GM12872 (cell line): Measurements from ENCODE around the gene CPNE8.

Source experiments
- TF ChIP-seq, protein P1 (sequence below): IDR thresholded peaks from 3 replicates; pipeline ENCODE4 v1.5.1; 2011; ENCODE audit warnings: low read depth, mild to moderate bottlenecking, low read length, moderate library complexity; ENCODE audit not compliant: insufficient read depth

Gene CPNE8

DNA sequence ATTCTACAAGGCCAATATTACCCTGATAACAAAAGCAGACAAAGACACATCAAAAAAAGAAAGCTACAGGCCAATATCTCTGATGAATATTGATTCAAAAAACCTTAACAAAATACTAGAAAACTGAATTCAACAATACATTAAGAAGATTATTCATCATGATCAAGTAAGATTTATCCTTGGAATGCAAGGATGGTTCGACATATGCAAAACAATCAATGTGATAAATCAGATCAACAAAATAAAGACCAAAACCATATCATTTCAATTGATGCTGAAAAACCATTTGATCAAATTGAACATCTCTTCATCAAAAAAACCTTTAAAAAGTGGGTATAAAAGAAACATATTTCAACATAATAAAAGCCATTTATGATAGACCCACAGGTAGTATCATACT, 117.3 kb downstream of the CPNE8 start:
- TF ChIP-seq, protein P1, sequence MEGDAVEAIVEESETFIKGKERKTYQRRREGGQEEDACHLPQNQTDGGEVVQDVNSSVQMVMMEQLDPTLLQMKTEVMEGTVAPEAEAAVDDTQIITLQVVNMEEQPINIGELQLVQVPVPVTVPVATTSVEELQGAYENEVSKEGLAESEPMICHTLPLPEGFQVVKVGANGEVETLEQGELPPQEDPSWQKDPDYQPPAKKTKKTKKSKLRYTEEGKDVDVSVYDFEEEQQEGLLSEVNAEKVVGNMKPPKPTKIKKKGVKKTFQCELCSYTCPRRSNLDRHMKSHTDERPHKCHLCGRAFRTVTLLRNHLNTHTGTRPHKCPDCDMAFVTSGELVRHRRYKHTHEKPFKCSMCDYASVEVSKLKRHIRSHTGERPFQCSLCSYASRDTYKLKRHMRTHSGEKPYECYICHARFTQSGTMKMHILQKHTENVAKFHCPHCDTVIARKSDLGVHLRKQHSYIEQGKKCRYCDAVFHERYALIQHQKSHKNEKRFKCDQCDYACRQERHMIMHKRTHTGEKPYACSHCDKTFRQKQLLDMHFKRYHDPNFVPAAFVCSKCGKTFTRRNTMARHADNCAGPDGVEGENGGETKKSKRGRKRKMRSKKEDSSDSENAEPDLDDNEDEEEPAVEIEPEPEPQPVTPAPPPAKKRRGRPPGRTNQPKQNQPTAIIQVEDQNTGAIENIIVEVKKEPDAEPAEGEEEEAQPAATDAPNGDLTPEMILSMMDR, result no peak

DNA sequence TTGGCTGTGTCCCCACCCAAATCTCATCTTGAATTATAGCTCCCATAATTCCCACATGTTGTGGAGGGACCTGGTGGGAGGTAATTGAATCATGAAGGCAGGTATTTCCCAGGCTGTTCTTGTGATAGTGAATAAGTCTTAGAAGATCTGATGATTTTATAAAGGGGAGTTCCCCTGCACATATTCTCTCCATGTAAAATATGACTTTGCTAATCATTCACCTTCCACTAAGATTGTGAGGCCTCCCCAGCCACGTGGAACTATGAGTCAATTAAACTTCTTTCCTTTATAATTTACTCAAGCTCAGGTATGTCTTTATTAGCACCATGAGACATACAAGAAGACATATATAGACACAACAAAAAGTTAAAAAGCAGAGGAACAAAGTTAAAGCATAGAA, 120.0 kb downstream of the CPNE8 start:
- TF ChIP-seq, protein P1, result no peak

DNA sequence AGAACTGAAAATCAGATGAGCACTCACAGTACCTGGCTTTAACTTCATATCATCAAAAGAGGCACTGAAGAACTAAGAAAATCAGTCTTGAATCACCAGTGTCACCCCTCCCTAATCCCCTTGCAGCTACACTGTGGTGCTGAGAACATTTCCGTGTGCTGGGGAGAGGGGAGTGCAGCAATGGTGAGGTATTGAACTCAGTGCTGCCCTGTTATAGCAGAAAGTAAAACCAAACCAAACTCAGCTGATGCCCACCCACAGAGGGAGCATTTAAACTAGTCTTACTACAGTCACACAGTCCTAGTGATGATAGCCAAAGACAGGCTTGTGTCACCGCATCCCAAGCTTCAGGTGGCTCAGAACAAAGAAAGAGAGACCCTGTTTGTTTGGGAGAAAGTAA, 122.1 kb downstream of the CPNE8 start:
- TF ChIP-seq, protein P1, result no peak

DNA sequence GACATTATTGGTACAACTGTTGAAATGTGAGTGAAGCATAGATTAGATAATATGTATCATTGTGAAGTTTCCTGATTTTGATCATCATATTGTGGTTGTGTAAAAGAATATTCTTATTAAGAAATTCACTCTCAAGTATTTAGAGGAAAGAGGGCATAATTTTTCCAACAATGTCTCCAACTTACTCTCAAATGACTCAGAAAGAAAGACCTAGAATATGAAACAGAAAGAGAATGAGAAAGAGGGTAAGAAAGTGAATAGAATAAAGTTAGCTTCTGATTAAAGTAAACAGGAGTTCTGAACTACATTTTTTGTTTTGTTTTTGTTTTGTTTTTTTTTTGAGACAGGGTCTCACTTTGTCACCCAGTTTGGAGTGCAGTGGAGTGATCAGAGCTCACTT, 123.0 kb downstream of the CPNE8 start:
- TF ChIP-seq, protein P1, result no peak

DNA sequence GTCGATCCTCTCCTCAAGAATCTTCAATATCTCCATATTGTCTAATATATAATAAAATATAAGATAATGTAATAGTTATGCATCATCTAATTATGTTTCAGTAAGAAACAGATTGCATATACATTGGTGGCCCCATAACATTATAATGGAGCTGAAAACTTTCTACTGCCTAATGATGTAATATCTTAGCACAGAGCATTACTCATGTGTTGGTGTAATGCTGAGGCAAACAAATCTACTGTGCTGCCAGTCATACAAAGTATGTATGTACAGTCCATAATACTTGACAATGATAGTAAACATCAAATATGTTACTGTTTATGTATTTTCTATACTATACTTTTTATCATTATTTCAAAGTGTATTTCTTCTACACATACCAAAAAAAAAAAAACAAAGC, 128.7 kb downstream of the CPNE8 start:
- TF ChIP-seq, protein P1, result no peak

DNA sequence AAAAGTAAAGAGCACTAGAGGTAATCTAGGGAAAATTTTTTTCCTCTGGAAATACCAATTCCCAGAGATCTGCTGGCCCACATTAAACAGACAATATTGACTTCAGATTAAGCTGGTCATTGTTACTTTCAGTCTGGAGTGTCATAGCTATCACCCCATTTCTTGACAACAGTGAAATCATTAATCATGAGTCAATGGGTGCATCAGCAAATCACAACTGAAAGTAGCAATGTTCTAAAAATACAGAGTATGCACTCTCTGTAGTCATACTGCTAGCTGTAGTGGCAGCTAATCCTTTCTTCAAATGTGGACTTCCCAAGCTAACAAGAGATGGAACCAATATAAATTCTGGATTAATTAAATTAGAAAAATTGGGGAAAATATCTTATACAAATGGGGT, 129.9 kb downstream of the CPNE8 start:
- TF ChIP-seq, protein P1, result no peak

DNA sequence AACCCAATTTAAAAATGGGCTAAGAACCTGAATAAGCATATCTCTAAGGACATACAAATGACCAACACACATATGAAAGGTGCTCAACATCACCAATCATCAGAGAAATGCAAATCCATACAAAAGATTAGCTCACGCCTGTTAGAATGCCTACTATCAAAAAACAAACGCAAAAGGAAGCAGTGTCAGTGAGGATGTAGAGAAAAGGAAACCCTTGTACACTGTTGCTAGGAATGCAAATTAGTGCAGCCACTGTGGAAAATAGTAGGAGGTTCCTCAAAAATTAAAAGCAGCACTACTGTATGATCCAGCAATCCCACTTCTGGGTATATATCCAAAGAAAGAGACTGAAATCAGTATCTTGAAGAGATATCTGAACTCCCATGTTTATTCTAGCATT, 133.0 kb downstream of the CPNE8 start:
- TF ChIP-seq, protein P1, result no peak

DNA sequence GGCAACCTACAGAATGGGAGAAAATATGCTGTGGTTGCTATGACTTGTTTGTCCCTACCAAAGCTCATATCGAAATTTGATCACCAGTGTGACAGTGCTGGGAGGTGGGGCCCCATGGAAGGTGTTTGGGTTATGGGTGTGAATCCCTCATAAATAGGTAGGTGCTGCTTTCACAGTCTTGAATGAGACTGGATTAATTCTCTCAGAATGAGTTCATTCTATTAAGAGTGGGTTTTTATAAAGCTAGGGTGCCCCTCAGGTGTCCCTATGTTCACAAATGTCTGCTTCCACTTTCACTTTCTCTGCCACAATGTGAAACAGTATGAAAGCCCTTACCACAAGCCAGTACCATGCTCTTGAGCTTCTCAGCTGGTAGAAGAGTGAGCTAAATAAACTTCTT, 133.5 kb downstream of the CPNE8 start:
- TF ChIP-seq, protein P1, result no peak
